Lower leg skin (tissue), 4 donors: ENCODE data around the gene OFD1. TPM values are rescaled to one million over a fixed set of nuclear protein-coding genes. Genes with fewer than 3 reads are reported as not detected.

Experiments used
- DNase-seq, 2 donors: peaks; one replicate each; pipeline ENCODE4 v3.0.0-alpha.2; 2019; ENCODE audit warnings: low spot score in 2 of 2
- H3K4me3 ChIP-seq: fragments of 200-600 bp; sonication (generic); 2 replicates; pipeline ENCODE4 v1.5.1; 2017; ENCODE audit warnings: mild to moderate bottlenecking, low read depth; ENCODE audit not compliant: poor library complexity, severe bottlenecking
- CTCF ChIP-seq, 3 donors: fragments of 450-650 bp; IDR thresholded peaks; one replicate each; pipeline ENCODE4 v1.5.1; 2016; ENCODE audit warnings: antibody characterized with exemption in 3 of 3, mild to moderate bottlenecking in 3 of 3, moderate library complexity in 2 of 3
- POLR2A ChIP-seq, 2 donors: fragments of 450-650 bp; IDR thresholded peaks; one replicate each; pipeline ENCODE4 v1.6.1; 2016 to 2017; ENCODE audit warnings: antibody characterized with exemption in 2 of 2, mild to moderate bottlenecking in 1 of 2, moderate library complexity in 1 of 2
- WGBS, 2 donors: methylation state at CpG; one replicate each; pipeline ENCODE4 v1.1.5; 2018; 5-methylcytosine and 5-hydroxymethylcytosine counted together
- intact Hi-C: fragments of 100-400 bp; cut with DNase I; formaldehyde crosslinking; loops from one replicate; pipeline ENCODE4 v1.15.0; 2023; ENCODE audit warnings: low total_unique reads
- total RNA-seq, 4 donors: library from RNA; depleted of rRNA; stranded (reverse); fragments of >200 nt; gene quantifications; one replicate each; pipeline ENCODE4 v1.1.0, GENCODE V29; 2016

OFD1 gene
- total RNA-seq, 4 donors from 2014 or later = 20.0 to 69.6 (median 27.5) TPM

DNA sequence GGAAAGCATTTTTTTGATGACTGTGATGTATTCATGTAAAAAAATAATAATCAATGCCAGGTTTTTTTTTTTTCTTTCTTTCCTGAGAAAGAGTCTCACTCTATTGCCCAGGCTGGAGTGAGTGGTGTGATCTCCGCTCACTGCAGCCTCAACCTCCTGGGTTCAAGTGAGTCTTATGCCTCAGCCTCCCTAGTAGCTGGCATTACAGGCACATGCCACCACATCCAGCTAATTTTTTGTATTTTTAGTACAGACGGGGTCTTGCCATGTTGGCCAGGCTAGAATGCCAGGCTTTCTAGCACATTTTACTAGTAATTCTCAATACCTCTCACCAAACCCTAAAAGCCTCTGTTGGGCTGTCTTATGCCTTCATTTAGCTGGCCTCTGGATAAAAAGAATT, 56.6 kb downstream of the OFD1 start:
- H3K4me3 ChIP-seq = no peak overlapping the region
- intact Hi-C loops = no loop called here
- DNase-seq = no peak
- no peak for TF ChIP-seq CTCF (IDR thresholded peaks at IDR 0.05)
- WGBS, 2 donors = 67 to 82% methylated on average over 2 of the region's 2 CpGs

GRCh38 chrX:13791559-13791958, 57.0 kb downstream of the OFD1 start:
- intact Hi-C loops = no loop called here
- TF ChIP-seq POLR2A (IDR thresholded peaks at IDR 0.05) (no peak), CTCF (IDR thresholded peaks at IDR 0.05) (no peak)
- DNase-seq = no peak
- WGBS, 2 donors = 0 to 11% methylated on average over 2 of the region's 2 CpGs
- no peak overlapping the region for H3K4me3 ChIP-seq

DNA sequence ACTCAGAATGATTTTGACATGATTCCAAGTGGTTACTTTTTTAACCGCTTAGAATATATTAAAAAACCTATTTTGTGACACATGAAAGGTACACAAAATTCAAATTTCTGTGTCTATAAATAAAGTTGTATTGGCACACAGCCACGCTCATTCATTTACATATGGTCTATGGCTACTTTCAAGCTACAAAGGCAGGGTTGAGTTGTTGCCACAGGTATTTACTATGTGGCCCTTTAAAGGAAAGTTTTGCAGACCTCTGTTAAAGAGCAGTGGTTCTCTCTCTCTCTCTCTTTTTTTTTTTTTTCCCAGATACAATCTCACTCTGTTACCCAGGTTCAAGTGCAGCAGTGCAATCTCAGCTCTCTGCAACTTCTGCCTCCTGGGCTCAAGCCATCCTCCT, 59.3 kb downstream of the OFD1 start:
- intact Hi-C loops = no loop called here
- DNase-seq = no peak
- no peak overlapping the region for H3K4me3 ChIP-seq
- TF ChIP-seq POLR2A (IDR thresholded peaks at IDR 0.05) = no peak
- no peak for TF ChIP-seq CTCF (IDR thresholded peaks at IDR 0.05)
- 64 to 83% methylated on average over 2 of the region's 2 CpGs for WGBS, 2 donors

DNA sequence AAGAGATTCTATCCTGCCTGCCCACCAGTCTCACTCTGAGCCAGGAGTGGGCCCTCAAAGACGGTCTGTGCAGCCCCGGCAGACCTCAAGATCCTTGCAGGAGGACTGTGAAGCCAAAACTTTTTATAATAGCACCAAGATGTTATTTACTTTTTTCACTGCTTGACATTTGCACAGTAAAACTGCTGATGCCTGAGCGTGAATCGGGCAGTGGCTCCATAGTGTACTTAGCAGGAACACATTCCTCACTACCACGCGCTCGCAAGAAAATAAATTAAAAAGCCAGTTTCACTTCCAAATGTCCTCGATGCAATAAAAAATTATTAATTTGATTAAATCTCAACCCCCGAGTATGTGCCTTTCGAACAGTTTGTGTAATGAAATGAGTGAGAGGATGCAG, 59.9 kb downstream of the OFD1 start:
- no peak overlapping the region for H3K4me3 ChIP-seq
- DNase-seq = no peak
- TF ChIP-seq CTCF (IDR thresholded peaks at IDR 0.05) = no peak
- TF ChIP-seq POLR2A (IDR thresholded peaks at IDR 0.05) = no peak
- 74 to 75% methylated on average over 10 of the region's 10 CpGs for WGBS, 2 donors
- intact Hi-C loops = no loop called here

DNA sequence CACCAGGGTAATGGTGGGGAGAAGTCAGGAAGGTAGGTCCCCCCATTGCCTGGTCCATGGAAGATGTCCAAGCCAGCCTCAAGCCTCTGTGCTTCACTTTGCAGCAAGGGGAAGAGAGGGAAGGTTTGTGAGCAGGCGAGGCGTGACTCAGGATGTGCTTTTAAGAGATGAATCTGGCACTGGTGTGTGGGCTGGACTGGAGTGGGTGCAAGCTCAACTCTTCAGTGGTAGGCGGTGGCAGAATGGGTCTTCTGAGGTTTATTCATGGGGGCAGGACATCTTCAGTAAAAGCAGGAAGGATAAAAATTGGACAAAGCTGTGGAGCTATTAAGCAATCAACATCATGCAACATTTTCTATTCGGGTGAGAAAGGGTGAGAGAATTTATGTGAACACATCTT, 63.0 kb downstream of the OFD1 start:
- WGBS, 2 donors = 83 to 94% methylated on average over 4 of the region's 4 CpGs
- H3K4me3 ChIP-seq = no peak overlapping the region
- no peak for TF ChIP-seq POLR2A (IDR thresholded peaks at IDR 0.05)
- no peak for DNase-seq
- intact Hi-C loops = no loop called here

- WGBS, 2 donors = 94 to 95% methylated on average over 4 of the region's 4 CpGs
- intact Hi-C loops = no loop called here
- no peak for DNase-seq
- no peak for TF ChIP-seq POLR2A (IDR thresholded peaks at IDR 0.05)
- no peak overlapping the region for H3K4me3 ChIP-seq
Observed at GRCh38 chrX:13798184-13798583, 63.6 kb downstream of the OFD1 start.

DNA sequence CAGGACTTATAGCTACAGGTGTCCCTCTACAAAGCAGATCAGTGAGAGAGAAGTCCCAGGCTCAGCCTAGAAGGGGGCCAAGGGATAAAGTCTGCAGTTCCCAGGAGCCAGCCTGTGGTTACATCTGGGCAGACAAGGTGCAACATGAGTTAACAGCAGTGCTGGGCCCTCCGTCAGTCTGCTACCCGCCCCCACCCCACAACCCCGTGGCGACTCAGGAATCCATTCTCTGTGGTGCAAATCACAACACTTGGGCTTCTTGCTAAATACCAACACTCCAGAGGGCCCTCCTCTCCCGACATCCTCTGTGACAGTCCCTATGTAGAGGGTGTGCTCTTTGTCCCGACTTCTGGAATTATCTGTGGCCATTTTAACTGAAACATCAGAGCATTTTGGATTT, 68.6 kb downstream of the OFD1 start:
- no peak overlapping the region for H3K4me3 ChIP-seq
- TF ChIP-seq CTCF (IDR thresholded peaks at IDR 0.05) (no peak), POLR2A (IDR thresholded peaks at IDR 0.05) (no peak)
- WGBS, 2 donors = 50 to 83% methylated on average over 6 of the region's 6 CpGs
- DNase-seq = no peak
- intact Hi-C loops = no loop called here
